Peyer's patch (tissue), 4 donors: ENCODE measurements around the gene CLEC4D. TPM values are rescaled to one million over a fixed set of nuclear protein-coding genes. Genes with fewer than 3 reads are reported as not detected.
"Not testable (repeated sequence)": the region's sequence is repeated elsewhere in the genome, so short reads cannot be mapped to it uniquely, and the experiment has no call there.

Experiments
- DNase-seq, 3 donors: peaks; one replicate each; pipeline ENCODE4 v3.0.0-alpha.2; 2017 to 2019
- H3K27ac ChIP-seq, 4 donors: fragments of 200-600 bp; sonication (generic); one replicate each; pipeline ENCODE4 v1.5.1; 2016 to 2019
- H3K27me3 ChIP-seq, 2 donors: fragments of 200-600 bp; sonication (generic); one replicate each; pipeline ENCODE4 v1.5.1; 2019
- H3K36me3 ChIP-seq, 3 donors: fragments of 200-600 bp; sonication (generic); one replicate each; pipeline ENCODE4 v1.5.1; 2016 to 2019
- H3K4me1 ChIP-seq, 4 donors: fragments of 200-600 bp; sonication (generic); one replicate each; pipeline ENCODE4 v1.5.1; 2016 to 2019
- H3K4me3 ChIP-seq, 4 donors: fragments of 200-600 bp; sonication (generic); 1 replicate in 3 of 4; 2 replicates in 1 of 4; pipeline ENCODE4 v1.5.1; 2016 to 2019; ENCODE audit warnings: mild to moderate bottlenecking in 1 of 4
- H3K9me3 ChIP-seq, 4 donors: fragments of 200-600 bp; sonication (generic); one replicate each; pipeline ENCODE4 v1.5.1; 2016 to 2019; ENCODE audit warnings: mild to moderate bottlenecking in 1 of 4
- CTCF ChIP-seq, 6 experiments: fragments of 450-650 bp in 4 of 6; fragments of 200-600 bp in 2 of 6; sonication (generic) in 1 of 6; IDR thresholded peaks; one replicate each; pipeline ENCODE4 v1.5.1; 2017 to 2019; ENCODE audit warnings: antibody characterized with exemption in 6 of 6, mild to moderate bottlenecking in 3 of 6, moderate library complexity in 1 of 6
- POLR2A ChIP-seq, 2 donors: fragments of 450-650 bp; IDR thresholded peaks; one replicate each; pipeline ENCODE4 v1.5.1; 2017; ENCODE audit warnings: antibody characterized with exemption in 2 of 2, mild to moderate bottlenecking in 2 of 2, moderate library complexity in 2 of 2
- total RNA-seq, 4 donors: library from RNA; depleted of rRNA; stranded (reverse); fragments of >200 nt; gene quantifications; one replicate each; pipeline ENCODE4 v1.1.0, GENCODE V29; 2016

The CLEC4D gene
- total RNA-seq, 4 donors from 2014 or later, result not detected

GRCh38 chr12:8483079-8483478 is 30.2 kb upstream of the CLEC4D start:
- H3K4me3 ChIP-seq, result no peak overlapping the region
- H3K9me3 ChIP-seq, result no peaks in the 10 kb centered on the region
- no peaks in the 10 kb centered on the region for H3K36me3 ChIP-seq
- no peak overlapping the region for H3K27ac ChIP-seq
- TF ChIP-seq POLR2A (IDR thresholded peaks at IDR 0.05), result no peak
- no peak for TF ChIP-seq CTCF (IDR thresholded peaks at IDR 0.05)
- no peak for DNase-seq
- no peaks in the 10 kb centered on the region for H3K4me1 ChIP-seq
- H3K27me3 ChIP-seq, result no peaks in the 10 kb centered on the region

- H3K27me3 ChIP-seq, result no peaks in the 10 kb centered on the region
- no peaks in the 10 kb centered on the region for H3K9me3 ChIP-seq
- no peaks in the 10 kb centered on the region for H3K36me3 ChIP-seq
- H3K4me3 ChIP-seq, result no peak overlapping the region
- DNase-seq, result no peak
- no peak overlapping the region for H3K27ac ChIP-seq
- no peaks in the 10 kb centered on the region for H3K4me1 ChIP-seq
- TF ChIP-seq CTCF (IDR thresholded peaks at IDR 0.05) (no peak), POLR2A (IDR thresholded peaks at IDR 0.05) (no peak)
Observed at GRCh38 chr12:8491646-8492530, 21.4 kb upstream of the CLEC4D start.

- Histone ChIP-seq H3K36me3 (no peaks in the 10 kb centered on the region), H3K4me1 (no peaks in the 10 kb centered on the region), H3K27ac (peak overlapping the region in 1 of 4 donors; percentile 30), H3K27me3 (no peaks in the 10 kb centered on the region), H3K9me3 (no peaks in the 10 kb centered on the region), H3K4me3 (no peak overlapping the region)
- TF ChIP-seq POLR2A (IDR thresholded peaks at IDR 0.05), result no peak
- TF ChIP-seq CTCF (IDR thresholded peaks at IDR 0.05), result no peak
- DNase-seq, result peak in 1 of 3 donors; percentile 58
Observed at GRCh38 chr12:8493084-8493483, 20.2 kb upstream of the CLEC4D start.

- not testable (repeated sequence) for H3K9me3 ChIP-seq, H3K27ac ChIP-seq, H3K4me1 ChIP-seq, DNase-seq, H3K27me3 ChIP-seq, H3K4me3 ChIP-seq, H3K36me3 ChIP-seq
Observed at GRCh38 chr12:8495671-8496070, 17.6 kb upstream of the CLEC4D start.

GRCh38 chr12:8496074-8496473 is 17.2 kb upstream of the CLEC4D start:
- not testable (repeated sequence) for H3K27me3 ChIP-seq

GRCh38 chr12:8499616-8500015 is 13.7 kb upstream of the CLEC4D start:
- Histone ChIP-seq H3K36me3 (no peaks in the 10 kb centered on the region), H3K4me1 (no peaks in the 10 kb centered on the region), H3K9me3 (no peaks in the 10 kb centered on the region), H3K27me3 (no peaks in the 10 kb centered on the region), H3K4me3 (no peak overlapping the region), H3K27ac (no peak overlapping the region)
- TF ChIP-seq CTCF (IDR thresholded peaks at IDR 0.05), result no peak
- no peak for TF ChIP-seq POLR2A (IDR thresholded peaks at IDR 0.05)
- no peak for DNase-seq

More at GRCh38 chr12:8496074-8496473, 17.2 kb upstream of the CLEC4D start:
- not testable (repeated sequence) for H3K36me3 ChIP-seq, H3K4me3 ChIP-seq, H3K27ac ChIP-seq, DNase-seq, H3K9me3 ChIP-seq, H3K4me1 ChIP-seq
